ENCODE results near the gene MAPK8.

GRCh38 chr10:48430402-48430993, 124.0 kb downstream of the MAPK8 start:
- no peak for TF ChIP-seq REST (tag by site-specific recombination; IDR thresholded peaks at IDR 0.05)
- TF ChIP-seq SALL2 (tag by site-specific recombination; IDR thresholded peaks at IDR 0.05; ENCODE audit: borderline replicate concordance): no peak
- no peak for TF ChIP-seq ZNF747 (tag by site-specific recombination; IDR thresholded peaks at IDR 0.05)
- no peak for TF ChIP-seq ZNF768 (tag by site-specific recombination; IDR thresholded peaks at IDR 0.05)
- TF ChIP-seq ZNF24 (tag by site-specific recombination; IDR thresholded peaks at IDR 0.05): no peak
- TF ChIP-seq CTCF (tag by site-specific recombination; IDR thresholded peaks at IDR 0.05): no peak

All from HEK293 (cell line).